ENCODE measurements around the gene ZNF688. TPM values are rescaled to one million over a fixed set of nuclear protein-coding genes. Genes with fewer than 3 reads are reported as not detected.
"Not testable (repeated sequence)": the region's sequence is repeated elsewhere in the genome, so short reads cannot be mapped to it uniquely, and the experiment has no call there.

ZNF688 gene
- total RNA-seq, 4 donors from 2014 or later, result 5.4 to 15.3 (median 10.2) TPM

- Histone ChIP-seq H3K4me1 (peaks cover 0 to 6% (median 0%) of the 10 kb centered on the region in 3 donors), H3K9me3 (no peaks in the 10 kb centered on the region), H3K27ac (no peak overlapping the region), H3K27me3 (no peaks in the 10 kb centered on the region), H3K36me3 (peaks cover 0 to 28% (median 14%) of the 10 kb centered on the region in 3 donors), H3K4me3 (no peak overlapping the region)
- 65 to 66% methylated on average over 3 of the region's 3 CpGs for WGBS, 2 donors
- no peak for TF ChIP-seq POLR2A (IDR thresholded peaks at IDR 0.05)
- TF ChIP-seq CTCF (IDR thresholded peaks at IDR 0.05), result no peak
- no peak for DNase-seq
- intact Hi-C loops (cut with DNase I), result no loop called here
Observed at GRCh38 chr16:30600215-30600614, 28.7 kb upstream of the ZNF688 start.

- DNase-seq, result no peak
- Histone ChIP-seq H3K27ac (no peak overlapping the region), H3K4me3 (no peak overlapping the region), H3K9me3 (no peaks in the 10 kb centered on the region), H3K36me3 (no peaks in the 10 kb centered on the region), H3K27me3 (no peaks in the 10 kb centered on the region), H3K4me1 (no peaks in the 10 kb centered on the region)
- TF ChIP-seq CTCF (IDR thresholded peaks at IDR 0.05) (no peak), POLR2A (IDR thresholded peaks at IDR 0.05) (no peak)
- WGBS, 2 donors, result 88 to 89% methylated on average over 4 of the region's 4 CpGs
- intact Hi-C loops (cut with DNase I), result no loop called here
Observed at GRCh38 chr16:30592871-30593270, 21.4 kb upstream of the ZNF688 start.

GRCh38 chr16:30590869-30591268 lies 19.4 kb upstream of the ZNF688 start:
- H3K4me3 ChIP-seq; H3K27ac ChIP-seq; intact Hi-C loops (cut with DNase I); DNase-seq; H3K36me3 ChIP-seq; H3K27me3 ChIP-seq; H3K9me3 ChIP-seq: not testable (repeated sequence)
- peaks cover 6 to 11% (median 10%) of the 10 kb centered on the region in 3 donors for H3K4me1 ChIP-seq
- 97 to 99% methylated on average over 9 of the region's 9 CpGs for WGBS, 2 donors

GRCh38 chr16:30589582-30589981 lies 18.1 kb upstream of the ZNF688 start:
- H3K27me3 ChIP-seq, H3K4me3 ChIP-seq, DNase-seq, H3K36me3 ChIP-seq, H3K9me3 ChIP-seq, H3K27ac ChIP-seq: not testable (repeated sequence)
- intact Hi-C loops (cut with DNase I), result loop anchor here (10.0 kb wide), 1 partner anchor 55 kb away; no protein-coding TSS in a partner anchor
- 100% methylated on average over 1 to 2 of the region's 2 CpGs for WGBS, 2 donors
- H3K4me1 ChIP-seq, result peaks cover 12 to 19% (median 13%) of the 10 kb centered on the region in 3 donors

GRCh38 chr16:30588651-30589050 lies 17.1 kb upstream of the ZNF688 start:
- Histone ChIP-seq H3K27me3 (no peaks in the 10 kb centered on the region), H3K4me3 (no peak overlapping the region), H3K36me3 (peaks cover 0 to 4% (median 0%) of the 10 kb centered on the region in 3 donors), H3K27ac (no peak overlapping the region), H3K9me3 (no peaks in the 10 kb centered on the region), H3K4me1 (peaks cover 16 to 27% (median 19%) of the 10 kb centered on the region in 3 donors)
- 96 to 97% methylated on average over 2 of the region's 2 CpGs for WGBS, 2 donors
- intact Hi-C loops (cut with DNase I), result loop anchor here (10.0 kb wide), 1 partner anchor 56 kb away; no protein-coding TSS in a partner anchor
- no peak for DNase-seq
- TF ChIP-seq CTCF (IDR thresholded peaks at IDR 0.05) (no peak), POLR2A (IDR thresholded peaks at IDR 0.05) (no peak)

GRCh38 chr16:30585400-30586191 lies 14.1 kb upstream of the ZNF688 start, which contains the start of gene ZNF785:
TSS of gene ZNF785 (minus strand) at chr16:30585697. CDS start at chr16:30585611, 86 bp downstream.
- DNase-seq, result peak; percentile 74
- H3K4me1 ChIP-seq, result peaks cover 16 to 48% (median 19%) of the 10 kb centered on the region in 3 donors
- H3K27me3 ChIP-seq, result no peaks in the 10 kb centered on the region
- H3K27ac ChIP-seq, result peak within 1 kb of the TSS; percentile 86 to 96 (median 96)
- peaks cover 10 to 33% (median 12%) of the 10 kb centered on the region in 3 donors for H3K36me3 ChIP-seq
- peak in 5 of 6 experiments; percentile 32 to 63 (median 33) for TF ChIP-seq CTCF (IDR thresholded peaks at IDR 0.05)
- TF ChIP-seq POLR2A (IDR thresholded peaks at IDR 0.05), result peak in 1 of 4 donors; percentile 32
- WGBS, 2 donors, result 0% methylated on average over 10 to 16 of the region's 50 CpGs
- H3K4me3 ChIP-seq, result peak within 1 kb of the TSS; percentile 56 to 96 (median 80)
- H3K9me3 ChIP-seq, result no peaks in the 10 kb centered on the region
- intact Hi-C loops (cut with DNase I), result loop anchor here (10.0 kb wide), 1 partner anchor 59 kb away; no protein-coding TSS in a partner anchor
